Stimulated activated CD8-positive, alpha-beta memory T cell treated with anti-CD3 and anti-CD28 coated beads, Interleukin-7, amount 100 ng/mL, for 1 hour (primary cell): Measurements from ENCODE around the gene SLC26A1.

Experiments
- DNase-seq, 2 donors: peaks; one replicate each; pipeline ENCODE4 v3.0.0-alpha.2; 2020; ENCODE audit warnings: low read depth in 2 of 2

Gene SLC26A1, protein sequence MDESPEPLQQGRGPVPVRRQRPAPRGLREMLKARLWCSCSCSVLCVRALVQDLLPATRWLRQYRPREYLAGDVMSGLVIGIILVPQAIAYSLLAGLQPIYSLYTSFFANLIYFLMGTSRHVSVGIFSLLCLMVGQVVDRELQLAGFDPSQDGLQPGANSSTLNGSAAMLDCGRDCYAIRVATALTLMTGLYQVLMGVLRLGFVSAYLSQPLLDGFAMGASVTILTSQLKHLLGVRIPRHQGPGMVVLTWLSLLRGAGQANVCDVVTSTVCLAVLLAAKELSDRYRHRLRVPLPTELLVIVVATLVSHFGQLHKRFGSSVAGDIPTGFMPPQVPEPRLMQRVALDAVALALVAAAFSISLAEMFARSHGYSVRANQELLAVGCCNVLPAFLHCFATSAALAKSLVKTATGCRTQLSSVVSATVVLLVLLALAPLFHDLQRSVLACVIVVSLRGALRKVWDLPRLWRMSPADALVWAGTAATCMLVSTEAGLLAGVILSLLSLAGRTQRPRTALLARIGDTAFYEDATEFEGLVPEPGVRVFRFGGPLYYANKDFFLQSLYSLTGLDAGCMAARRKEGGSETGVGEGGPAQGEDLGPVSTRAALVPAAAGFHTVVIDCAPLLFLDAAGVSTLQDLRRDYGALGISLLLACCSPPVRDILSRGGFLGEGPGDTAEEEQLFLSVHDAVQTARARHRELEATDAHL

DNA sequence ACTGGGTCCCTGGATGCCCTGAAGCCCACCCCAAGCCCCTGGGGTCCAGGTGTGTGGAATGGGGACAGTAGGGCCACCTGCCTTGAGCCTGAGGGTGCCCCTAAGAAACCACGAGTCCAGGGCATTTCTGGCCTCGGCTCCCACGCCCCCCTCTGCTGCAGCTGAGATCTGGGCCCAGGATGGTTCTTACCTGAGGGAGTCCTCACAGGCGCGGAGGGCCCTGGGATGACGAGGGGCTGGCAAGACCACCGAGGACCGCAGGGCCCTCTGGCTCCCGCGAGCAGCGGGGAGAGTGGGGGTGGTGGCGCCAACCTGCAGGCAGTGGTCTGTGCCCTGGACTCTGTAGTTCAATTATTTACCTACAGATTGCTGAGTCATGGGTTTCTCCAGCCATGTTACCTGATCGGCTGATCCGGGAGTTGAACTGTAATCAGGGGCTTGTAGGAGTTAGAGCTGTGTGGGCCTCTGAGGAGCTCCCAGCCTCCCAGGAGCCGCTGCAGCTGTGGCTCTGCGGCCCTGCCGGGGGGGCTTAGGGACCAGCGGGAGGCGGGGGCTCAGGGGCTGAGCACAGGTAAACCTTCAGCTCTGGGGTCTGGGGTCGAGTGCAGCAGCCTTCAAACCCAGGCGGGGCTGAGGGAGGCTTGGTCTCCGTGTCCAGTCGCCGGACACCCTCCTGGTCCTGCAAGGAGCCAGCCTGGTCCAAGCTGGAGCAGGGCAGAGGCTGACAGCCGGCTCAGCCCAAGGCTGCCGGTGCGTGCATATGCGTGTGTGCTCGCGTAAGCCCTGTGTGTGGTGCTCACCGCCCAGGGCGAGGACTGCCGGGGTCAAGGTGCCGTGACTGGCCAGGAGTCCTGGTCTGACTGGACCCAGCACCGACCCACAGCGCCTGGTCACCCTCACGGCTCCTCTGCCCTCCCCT lies at the start of gene SLC26A1:
SLC26A1 (minus strand) TSS at position 294 of the 919 bp plus-strand sequence. CDS start 1,701 bp downstream, outside the sequence.
- no peak for DNase-seq

DNA sequence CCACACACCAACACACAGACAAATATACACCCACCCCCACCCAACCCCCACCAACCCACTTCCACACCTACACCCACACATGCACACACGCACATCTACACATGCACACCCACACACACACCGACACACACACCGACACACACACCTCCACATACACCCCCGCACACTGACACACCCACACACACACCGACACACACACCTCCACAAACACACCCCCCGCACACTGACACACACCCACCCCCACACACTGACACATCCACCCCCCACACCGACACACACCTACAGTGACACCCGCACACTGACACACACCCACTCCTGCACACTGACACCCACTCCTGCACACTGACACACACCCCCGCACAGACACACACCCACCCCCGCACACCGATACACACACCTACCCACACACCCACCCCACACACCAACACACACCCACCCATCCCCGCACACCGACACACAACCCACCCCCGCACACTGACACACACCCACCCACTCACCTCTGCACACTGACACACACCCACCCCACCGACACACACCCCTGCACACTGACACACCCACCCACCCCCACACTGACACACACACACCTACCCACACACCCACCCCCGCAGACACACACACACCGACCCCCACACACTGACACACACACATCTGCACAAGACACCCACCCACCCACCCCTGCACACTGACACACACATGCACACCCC lies 49.3 kb upstream of the SLC26A1 start:
- DNase-seq = no peak

DNA sequence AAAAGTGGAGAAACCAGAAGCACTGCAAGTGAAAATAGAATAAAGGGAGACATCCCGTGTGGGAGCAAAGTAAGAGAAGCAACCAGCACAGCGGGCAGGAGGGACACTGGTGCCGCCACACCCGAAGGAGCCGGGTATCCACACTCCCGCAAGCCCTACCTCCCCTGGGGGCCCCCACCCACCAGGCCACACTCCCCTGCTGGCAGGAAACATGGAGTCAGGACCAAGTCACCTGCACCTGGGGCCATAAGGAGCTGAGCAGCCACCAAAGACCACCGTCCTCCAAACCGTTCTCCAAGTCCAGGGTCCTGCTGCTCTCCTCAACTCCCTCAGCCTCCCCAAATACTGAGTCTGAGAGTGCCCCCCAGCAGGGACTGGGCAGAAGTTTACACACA lies 48.7 kb upstream of the SLC26A1 start:
- DNase-seq = no peak

DNA sequence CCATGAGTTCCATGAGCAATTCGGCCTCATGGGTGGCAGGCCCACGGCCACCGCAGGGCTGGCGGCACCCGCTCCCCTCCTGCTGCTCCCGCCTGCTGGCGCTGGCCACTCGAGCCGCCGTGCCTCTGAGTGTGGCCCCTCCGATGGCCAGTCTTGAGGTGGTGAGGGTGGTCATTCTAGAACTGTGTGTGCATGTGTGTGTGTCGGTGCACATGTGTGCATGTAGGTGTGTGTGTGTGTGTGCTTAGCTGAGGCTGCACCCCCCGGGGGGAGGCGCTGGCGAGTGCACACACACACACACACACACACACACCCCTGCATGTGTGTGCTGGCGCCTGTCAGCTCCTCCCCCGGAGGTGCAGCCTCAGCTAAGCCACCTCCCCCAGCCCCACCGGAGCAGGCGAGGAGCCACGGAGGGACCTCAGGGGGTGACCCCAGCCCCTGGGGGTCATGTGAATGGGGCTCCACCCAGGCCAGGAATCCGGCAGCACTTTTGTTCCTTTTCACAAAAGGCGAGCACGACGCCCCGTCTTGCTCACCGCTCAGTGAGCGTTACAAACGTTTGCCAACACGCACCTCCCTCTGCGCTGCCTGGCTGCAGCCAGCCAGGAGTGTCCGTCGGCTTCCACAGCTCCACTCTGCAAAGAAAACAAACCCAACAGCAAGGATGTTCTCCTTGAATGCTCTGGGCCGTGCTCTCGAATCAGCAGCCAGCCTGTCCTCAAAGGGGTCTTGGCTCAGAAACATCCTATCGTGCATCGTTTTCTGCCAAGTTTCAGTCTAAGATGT lies 48.1 kb upstream of the SLC26A1 start:
- DNase-seq = no peak

DNA sequence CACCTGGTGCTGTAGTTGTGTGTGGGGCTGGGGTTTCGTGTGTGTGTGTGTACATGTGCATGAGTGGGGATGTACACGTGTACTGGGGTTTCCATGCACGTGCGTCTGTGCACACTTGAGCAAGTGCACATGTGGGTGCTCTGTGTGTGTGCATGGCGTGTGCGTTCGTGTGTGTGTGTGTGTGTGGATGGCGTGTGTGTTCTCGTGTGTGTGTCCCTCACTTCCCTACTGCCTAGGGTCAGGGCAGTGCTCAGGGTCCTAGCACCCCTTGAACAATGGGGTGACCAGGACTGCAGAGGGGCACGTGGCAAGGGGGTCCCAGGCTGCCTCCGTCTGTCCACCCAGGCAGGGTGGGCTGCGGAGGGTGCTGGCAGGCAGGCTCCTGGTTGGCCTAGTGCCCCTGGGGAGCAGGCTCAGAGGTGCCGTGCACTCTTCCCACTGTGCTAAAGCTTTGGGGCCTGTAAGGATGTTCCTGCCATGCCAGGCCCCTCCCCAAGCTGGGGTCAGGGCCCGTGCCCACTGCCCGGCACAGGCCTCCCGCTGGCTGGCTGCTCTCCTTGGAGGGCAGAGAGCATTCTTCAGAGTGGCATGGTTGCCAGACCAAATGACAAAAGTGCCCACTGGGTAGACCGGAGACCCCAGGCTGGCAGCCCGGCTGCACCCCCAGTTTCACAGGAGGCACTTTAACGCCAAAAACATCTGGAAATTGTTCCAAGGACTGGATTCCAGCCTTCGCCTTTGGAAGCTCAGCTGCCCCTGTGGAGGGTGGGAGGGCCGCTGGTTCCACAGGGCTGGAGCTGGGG lies 47.3 kb upstream of the SLC26A1 start:
- no peak for DNase-seq

DNA sequence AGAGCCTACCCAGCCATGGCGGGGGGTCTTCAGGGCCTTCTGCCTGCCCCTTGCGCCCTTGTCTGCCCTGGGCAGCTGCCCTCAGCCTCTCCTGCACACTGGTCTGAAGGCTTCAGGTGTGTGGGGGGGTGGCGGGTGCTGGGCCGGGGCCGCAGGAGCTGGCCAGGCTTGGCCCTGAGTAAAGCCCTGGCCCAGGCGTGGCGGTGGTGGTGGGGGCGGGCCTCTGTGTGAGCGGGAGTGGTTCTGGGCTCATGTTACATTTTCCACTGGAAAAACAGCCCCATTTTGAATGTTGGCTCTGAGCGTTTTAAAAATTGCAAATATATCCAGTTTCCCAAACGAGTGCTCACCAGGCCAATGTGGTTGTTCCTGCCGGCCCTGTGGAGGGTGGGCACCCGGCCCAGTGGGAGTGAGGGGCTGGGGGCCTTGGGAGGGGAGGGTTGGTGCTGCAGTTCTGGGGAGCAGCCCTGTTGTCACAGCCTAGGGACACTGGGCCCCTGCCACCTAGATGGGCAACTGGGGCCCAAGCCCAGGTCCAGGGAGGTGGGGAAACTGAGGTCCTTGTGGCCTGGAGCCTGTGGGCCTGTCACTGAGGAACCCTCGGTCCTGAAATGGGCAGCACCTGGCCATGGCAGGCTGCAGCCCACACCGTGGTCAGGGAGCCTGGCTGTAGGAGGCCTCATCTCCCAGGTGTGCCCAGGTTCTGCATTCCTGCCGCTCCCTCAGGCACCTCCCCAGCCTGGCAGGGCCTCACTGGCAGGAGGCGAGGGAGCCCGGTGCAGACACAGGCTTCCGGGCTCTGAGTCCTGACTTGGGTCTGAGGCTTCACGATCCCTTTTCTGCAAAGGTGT lies 46.5 kb upstream of the SLC26A1 start:
- DNase-seq = no peak

DNA sequence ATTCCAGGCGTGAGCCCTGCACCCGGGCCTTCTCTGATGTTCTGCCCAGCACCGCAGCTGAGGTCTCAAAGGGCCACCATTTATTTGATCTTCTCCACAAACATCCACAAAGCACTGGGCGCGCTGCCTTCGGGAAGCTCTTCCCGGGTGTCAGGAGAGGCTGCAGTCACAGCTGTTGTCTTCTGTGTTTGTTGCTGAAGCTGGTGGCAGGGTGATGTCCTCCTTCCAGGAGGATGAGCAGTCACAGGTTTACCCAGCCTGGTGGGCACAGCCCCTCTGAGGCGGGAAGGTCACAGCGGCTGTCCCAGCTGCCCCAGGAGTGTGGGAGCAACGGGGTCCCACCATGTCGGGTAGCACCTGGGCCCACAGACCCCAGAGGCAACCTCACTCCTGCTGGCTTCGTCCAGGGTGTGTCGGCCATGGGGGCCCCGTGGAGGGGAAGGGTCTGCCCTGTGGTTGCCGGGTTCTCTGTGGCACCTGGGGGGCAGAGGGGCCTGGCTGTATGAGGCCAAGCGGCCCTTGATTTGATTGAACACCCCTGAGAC lies 45.8 kb upstream of the SLC26A1 start:
- DNase-seq = no peak

DNA sequence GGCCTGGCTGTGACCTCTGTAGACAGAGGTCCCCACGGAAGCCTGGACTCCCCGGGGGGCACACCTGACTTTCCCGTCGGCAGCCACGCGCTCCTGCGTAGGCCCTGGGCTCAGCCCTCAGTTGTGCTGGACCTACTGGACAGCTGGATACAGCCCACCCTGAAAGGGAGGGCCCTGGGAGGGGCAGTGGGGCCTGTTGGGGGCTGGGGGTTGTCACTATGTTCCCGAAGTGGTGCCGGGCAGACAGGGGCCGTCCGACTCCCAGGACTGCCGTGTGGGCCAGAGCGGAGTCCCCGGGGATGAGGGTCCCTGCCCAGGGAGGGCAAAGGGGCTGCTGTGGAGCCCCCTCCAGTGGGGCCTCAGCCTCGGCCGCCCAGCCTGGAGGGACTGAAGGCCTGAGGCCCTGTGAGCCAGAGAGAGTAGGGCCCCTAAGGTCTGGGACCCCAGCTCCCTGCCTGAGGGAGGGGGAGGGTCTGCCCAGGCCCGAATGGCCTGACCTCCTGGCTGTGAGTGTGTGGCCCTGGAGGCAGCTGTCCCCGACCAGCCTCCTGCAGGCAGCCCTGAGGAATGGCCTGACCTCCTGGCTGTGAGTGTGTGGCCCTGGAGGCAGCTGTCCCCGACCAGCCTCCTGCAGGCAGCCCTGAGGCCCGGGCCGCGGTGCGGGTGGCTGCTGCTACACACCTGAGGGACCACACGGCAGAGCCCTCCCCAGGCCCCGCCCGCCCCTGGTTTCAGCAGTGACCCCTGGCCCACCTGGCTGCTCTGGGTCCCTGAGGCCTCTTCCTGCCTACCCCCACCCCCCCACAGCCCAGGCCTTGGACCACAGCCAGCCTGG lies 44.0 kb upstream of the SLC26A1 start:
- no peak for DNase-seq

DNA sequence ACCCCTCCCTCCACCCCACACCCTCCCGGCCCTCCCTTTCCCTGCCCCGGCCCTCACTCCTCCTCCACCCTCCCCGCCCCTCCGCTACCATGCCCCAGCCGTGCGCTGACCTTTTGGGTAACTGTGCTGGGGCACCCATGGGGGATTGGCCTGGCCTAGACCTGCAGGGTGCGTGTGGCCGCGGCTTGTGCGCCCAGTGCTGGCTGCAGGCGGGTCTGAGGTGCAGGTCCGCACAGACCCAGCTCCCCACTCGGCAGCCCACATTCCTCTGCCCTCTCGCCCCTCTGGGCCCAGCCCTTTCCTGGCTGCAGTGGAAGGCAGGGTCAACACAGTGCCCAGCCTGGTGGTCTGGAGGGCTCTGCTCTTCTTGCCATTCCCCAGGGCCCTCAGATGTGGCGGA lies 42.9 kb upstream of the SLC26A1 start:
- DNase-seq = no peak

DNA sequence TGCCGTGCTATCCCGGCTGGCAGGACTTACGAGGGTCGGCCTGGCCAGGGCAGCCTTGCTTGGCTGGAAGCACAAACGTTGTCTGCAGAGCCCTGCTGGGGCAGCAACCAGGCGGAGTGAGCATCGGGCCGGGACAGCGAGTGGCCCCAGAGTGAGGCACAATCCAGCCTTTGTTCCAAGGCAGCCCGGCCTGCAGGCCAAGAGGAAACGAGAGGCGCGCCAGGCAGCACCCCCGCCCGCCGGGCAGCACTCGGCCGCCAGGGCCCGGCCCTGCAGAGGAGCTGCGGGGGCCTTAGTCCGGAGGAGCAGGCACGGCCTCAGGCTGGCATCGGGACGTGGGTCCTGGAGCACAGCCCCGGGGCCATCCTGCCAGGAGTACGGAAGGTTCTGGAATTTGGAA lies 42.3 kb upstream of the SLC26A1 start:
- DNase-seq = no peak

DNA sequence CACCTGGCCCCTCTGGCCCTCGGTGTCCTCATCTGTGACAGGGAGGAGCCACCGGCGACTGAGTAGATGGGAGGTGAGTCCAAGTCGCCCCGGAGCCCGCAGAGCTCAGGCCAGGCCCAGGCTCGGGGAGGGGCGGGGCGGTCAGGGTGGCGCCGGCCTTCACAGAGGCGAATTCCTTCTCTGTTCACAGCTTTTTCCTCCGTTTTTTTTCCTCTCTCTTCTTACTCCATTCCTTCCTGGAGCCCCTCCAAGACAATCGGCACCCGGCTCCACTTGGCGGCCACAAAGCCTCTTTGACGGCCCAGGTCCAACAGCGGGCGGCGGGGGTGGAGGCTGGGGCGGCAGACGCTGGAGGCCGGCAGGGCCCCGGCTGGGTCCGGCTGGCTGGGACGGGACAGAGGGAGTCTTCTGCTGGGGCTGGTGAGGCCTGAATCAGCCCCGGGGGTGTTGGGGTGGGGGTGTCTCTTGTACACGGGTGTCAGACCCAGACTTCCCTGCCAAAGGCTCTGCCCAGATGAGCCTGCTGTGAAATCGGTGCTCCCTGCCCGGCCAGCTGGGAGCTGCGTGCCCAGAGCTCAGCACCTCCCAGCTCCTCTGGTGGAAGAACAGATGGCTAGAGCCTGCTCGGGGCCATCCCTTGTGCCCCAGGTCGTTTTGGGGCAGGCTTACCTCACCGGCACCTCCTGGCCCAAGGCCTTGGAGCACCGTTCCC lies 40.8 kb upstream of the SLC26A1 start:
- no peak for DNase-seq

DNA sequence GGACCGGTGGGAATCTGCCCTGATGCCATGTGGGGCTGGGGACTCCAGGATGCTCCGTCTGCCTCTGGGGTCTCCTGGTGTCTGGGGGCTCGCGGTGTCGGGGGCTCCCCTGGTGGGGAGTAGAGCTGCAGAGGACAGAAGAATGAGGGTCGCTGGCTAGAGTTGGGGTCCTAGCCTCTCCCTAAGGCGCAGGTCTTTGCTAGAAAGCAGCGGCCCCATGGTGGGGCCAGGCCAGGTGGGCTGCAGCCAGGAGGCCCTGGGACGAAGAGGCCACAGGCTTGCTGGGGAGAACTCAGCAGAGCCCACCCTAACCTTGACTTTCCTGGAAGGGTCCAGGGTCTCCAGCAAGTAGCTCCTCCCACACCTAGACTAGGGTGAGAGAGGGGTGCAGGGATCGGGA lies 39.7 kb upstream of the SLC26A1 start:
- no peak for DNase-seq

DNA sequence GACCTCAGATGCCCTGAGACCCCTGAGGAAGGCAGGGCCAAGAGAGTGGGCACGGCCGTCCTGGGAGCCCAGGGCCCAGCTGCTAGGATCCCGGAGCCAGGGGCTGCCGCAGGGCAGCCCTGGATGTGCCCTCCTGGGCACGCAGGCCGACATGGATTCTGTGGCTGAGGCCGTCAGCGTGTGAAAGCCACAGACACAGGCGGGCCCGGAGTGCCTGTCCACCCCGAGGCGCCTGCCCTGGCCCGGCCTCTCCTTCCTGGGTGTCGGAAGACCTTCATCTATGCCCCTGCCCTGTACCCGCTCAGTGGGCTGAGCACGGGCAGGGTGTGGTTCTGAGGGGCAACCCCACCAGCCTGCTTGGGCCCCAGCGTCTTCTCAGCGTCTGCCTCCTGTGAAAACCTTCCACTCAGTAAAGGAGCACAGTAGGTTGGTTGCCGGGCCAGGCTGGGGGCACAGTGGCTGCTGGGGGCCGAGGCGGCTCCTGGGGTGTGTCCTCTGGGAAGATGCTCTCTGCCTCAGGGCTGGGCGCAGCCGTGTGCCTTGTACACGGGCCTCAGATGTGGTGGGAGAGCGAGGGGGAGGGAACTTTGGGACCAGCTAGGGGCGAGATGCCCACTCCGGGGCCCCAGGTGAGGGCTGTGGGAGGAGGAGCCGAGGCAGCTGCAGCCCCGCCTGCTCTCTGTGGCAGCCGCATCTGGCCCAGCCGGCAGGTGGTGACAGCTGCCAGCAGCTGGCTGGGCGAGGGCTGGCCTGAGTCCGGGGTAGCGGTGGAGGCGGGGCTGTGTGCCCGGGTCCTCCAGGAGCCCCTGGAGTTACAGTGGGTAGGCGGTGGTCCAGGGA lies 39.0 kb upstream of the SLC26A1 start:
- DNase-seq = no peak

DNA sequence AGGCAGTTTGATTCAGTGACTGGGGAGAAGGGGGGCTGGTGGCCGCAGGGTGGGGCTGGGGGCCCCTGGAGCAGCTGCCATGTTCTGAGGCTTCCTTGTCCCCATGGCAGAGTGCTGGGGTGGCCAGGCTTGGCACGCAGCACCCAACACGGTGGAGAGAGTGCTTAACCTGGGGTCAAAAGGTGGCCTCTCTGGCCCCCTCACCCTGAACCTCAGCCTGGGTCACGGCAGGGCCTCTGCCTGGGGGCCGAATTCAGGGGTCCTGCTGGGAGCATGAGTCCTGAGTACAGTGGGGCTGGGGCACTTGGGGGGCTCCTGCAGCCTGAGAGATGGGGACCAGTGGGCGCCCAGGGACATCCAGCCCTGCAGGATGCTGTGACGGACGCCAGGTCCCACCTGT lies 38.1 kb upstream of the SLC26A1 start:
- DNase-seq = no peak

DNA sequence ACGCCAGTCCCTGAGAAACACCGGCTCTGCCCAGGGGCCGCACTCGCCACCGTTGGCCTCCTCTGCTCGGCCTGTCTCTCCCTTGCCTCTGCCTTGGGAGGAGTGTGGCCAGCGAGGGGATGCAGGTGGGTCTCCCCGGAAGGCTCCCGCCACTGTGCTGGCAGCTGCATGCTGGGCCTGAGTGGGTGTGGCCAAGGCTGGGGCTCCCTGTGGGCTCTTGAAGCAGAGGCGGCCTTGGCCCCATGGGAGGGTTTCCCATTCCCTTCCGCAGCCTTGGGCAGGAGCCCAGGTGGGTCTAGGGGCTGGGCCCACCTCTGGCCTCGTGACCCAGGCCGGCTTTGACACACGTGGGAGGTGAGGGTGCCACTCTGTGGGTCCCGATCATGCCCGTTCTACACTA lies 37.4 kb upstream of the SLC26A1 start:
- DNase-seq = no peak

DNA sequence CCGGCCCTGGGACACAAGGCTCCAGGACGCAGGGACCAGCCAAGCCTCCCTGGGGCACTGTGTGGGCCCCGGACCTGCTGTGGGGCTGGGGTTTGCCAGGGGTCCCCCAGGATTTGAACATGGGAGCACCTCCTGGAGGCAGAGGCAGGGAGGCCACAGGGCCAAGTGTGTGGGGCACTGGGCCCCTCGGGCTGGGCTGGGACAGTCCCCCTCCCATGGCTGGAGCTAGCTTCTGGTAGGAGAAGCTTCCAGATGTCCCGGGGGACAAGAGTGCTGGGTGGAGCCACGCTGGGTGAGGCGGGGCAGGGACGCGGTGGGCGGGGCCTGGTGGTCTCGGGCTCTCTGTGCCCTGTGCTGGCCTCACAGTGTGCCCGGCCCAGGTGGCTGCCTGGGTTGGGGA lies 36.8 kb upstream of the SLC26A1 start:
- no peak for DNase-seq
